ENCODE data around the gene NCAM2.
A peak's percentile ranks its signal among the peaks of the same experiment; 100 is the strongest.

Gene NCAM2

DNA sequence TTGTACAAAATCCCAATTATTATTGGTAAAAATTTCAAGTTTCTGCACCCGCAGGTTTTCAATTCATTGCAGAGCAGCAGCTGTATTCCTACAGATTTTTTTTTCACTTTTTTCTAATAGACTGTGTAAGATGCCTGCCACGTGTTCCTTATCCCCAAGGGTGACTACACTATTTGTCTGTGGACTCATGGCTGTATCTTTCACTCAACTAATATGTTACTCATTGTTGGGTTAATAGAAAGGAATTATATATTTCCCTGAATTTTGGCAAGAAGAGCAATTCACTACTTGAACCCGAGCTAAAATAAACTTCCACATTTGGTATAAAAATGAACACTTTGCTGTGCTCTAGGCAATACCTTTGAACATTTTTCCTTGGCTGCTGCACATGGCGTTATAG is 158.7 kb downstream of the NCAM2 start:
- H3K4me3 ChIP-seq (ENCODE audit: low read depth, low read length): no peak overlapping the region
- no peak for DNase-seq (ENCODE audit: low read depth)
- TF ChIP-seq, protein P1, sequence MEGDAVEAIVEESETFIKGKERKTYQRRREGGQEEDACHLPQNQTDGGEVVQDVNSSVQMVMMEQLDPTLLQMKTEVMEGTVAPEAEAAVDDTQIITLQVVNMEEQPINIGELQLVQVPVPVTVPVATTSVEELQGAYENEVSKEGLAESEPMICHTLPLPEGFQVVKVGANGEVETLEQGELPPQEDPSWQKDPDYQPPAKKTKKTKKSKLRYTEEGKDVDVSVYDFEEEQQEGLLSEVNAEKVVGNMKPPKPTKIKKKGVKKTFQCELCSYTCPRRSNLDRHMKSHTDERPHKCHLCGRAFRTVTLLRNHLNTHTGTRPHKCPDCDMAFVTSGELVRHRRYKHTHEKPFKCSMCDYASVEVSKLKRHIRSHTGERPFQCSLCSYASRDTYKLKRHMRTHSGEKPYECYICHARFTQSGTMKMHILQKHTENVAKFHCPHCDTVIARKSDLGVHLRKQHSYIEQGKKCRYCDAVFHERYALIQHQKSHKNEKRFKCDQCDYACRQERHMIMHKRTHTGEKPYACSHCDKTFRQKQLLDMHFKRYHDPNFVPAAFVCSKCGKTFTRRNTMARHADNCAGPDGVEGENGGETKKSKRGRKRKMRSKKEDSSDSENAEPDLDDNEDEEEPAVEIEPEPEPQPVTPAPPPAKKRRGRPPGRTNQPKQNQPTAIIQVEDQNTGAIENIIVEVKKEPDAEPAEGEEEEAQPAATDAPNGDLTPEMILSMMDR (IDR thresholded peaks at IDR 0.05; ENCODE audit: control insufficient read depth, extremely low read depth, insufficient read depth): no peak

DNA sequence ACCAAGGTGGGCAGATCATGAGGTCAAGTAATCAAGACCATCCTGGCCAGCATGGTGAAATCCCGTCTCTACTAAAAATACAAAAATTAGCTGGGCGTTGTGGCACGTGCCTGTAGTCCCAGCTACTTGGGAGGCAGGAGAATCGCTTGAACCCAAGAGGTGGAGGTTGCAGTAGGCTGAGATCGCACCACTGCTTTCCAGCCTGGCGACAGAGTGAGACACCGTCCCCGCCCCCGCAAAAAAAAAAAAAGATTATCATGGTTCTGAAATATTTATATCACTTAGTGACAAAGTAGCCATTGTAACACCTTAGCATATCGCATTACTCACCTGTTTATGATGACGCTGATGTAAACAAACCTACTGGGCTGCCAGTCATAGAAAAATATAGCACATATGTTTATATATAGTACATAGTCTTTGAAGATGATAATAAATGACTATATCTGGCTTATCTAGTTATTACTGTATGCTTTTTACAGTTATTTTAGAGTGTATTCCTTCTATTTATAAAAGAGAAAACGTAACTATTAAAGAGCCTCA is 160.2 kb downstream of the NCAM2 start:
- H3K4me3 ChIP-seq (ENCODE audit: low read depth, low read length): no peak overlapping the region
- no peak for DNase-seq (ENCODE audit: low read depth)
- TF ChIP-seq, protein P1 (IDR thresholded peaks at IDR 0.05; ENCODE audit: control insufficient read depth, extremely low read depth, insufficient read depth): no peak

DNA sequence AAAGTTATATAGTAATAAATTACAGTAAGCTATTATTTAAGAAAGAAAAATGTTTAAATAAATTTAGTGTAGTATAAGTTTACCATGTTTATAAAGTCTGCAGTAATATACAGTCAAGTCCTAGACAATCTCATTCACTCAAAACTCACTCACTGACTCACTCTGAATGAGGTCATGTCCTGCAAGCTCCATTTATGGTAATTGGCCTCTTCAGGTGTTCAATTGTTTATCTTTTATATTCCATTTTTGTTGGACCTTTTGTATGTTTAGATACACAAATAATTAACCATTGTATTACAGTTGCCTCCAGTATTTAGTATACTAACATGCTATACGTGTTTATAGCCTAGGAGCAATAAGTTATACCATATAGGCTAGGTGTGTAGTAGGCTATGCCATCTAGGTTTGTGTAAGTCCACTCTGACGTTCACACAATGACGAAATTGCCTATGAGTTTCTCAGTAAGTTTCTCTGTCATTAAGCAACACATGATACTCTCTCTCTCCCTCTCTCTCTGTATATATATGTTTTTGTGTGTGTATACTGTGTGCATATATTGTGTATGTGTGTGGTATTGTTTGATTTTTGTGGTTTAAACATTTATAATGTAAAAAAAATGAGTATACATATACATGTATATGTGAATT is 161.2 kb downstream of the NCAM2 start:
- peak; percentile 32 for DNase-seq (ENCODE audit: low read depth)
- H3K4me3 ChIP-seq (ENCODE audit: low read depth, low read length): no peak overlapping the region
- TF ChIP-seq, protein P1 (IDR thresholded peaks at IDR 0.05; ENCODE audit: control insufficient read depth, extremely low read depth, insufficient read depth): no peak

DNA sequence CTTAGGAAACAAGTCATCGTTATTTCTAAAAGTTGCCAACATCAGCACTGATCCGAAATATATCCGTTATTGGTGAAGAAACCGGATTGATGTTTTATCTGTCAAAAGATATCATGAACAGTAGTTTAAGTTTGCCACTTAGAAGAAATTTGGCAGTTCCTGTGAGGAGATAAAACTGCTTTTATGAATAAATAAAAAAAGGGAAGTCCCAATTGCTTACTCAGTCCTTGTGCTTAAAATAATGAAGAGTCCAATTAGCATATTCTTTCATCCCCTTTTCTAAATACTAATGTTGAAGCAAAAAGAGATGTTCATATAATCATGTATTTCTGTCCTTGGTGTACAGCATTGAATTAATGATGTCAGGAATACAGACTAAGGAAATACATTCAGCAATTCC is 164.6 kb downstream of the NCAM2 start:
- TF ChIP-seq, protein P1 (IDR thresholded peaks at IDR 0.05; ENCODE audit: control insufficient read depth, extremely low read depth, insufficient read depth): no peak
- DNase-seq (ENCODE audit: low read depth): no peak
- no peak overlapping the region for H3K4me3 ChIP-seq (ENCODE audit: low read depth, low read length)

DNA sequence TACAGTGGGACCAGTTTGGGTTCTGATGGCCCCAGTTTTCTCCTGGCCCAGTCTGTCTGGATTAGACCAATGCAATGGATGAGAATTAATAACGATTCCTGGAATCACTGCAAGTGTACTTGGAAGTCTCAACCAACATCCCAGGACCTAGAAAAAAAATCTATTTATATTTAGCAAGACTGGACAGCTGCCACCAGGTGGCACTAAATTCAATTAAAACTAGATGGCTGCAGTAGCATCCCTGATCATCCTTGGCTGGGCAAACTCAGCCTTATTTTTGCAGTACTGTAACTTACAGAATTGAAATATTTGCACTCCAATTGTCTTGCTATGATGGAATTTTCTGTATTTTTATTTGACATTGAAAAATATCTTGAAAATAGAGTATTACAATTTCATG is 165.7 kb downstream of the NCAM2 start:
- no peak overlapping the region for H3K4me3 ChIP-seq (ENCODE audit: low read depth, low read length)
- DNase-seq (ENCODE audit: low read depth): peak; percentile 80
- TF ChIP-seq, protein P1 (IDR thresholded peaks at IDR 0.05; ENCODE audit: control insufficient read depth, extremely low read depth, insufficient read depth): peak; percentile 51

DNA sequence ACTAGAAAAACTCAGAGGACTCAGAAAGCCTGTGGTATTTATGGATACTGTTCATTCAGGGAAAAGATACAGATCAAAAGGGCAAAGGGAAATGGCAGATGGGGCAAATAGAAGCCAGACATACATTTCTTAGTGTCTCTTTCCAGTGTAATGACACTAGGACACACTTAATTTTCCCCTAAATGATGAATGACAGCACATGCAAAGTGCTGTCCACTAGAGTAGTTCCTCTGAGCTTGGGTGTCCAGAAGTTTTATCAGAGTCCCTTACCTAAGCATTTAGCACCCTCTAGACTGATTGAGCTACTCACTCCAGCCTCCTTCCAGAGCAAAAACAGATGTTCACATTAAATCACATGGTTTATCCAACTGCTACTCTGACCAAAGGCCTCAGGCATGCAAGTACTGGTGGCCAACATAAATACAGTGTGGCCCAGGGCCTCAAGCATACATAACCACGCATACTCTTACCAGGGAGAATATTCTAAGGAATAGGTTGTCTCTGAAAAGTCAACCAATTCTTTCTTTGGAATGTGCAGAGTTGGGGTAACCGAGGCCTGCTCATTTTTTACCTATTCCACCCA is 166.9 kb downstream of the NCAM2 start:
- DNase-seq (ENCODE audit: low read depth): no peak
- H3K4me3 ChIP-seq (ENCODE audit: low read depth, low read length): no peak overlapping the region
- TF ChIP-seq, protein P1 (IDR thresholded peaks at IDR 0.05; ENCODE audit: control insufficient read depth, extremely low read depth, insufficient read depth): no peak

All from LNCaP clone FGC (cell line).